ENCODE results near the gene ACOXL. TPM values are rescaled to one million over a fixed set of nuclear protein-coding genes. Genes with fewer than 3 reads are reported as not detected.

The ACOXL gene
- total RNA-seq, 1 donor from 2014 or later: 0.23 TPM

GRCh38 chr2:110838657-110839384 is 106.4 kb downstream of the ACOXL start:
- Histone ChIP-seq H3K79me2 (ENCODE audit: insufficient read depth, low read length) (no peaks in the 10 kb centered on the region), H2AFZ (ENCODE audit: low read depth, low read length) (no peak overlapping the region), H3K36me3 (ENCODE audit: insufficient read depth, low read length) (no peaks in the 10 kb centered on the region), H3K27me3 (ENCODE audit: insufficient read depth, low read length) (peaks cover 32% of the 10 kb centered on the region), H3K27ac (ENCODE audit: low read depth, low read length) (no peak overlapping the region), H3K4me1 (ENCODE audit: insufficient read depth, low read length) (no peaks in the 10 kb centered on the region), H3K4me2 (ENCODE audit: low read length) (no peak overlapping the region), H3K9ac (ENCODE audit: low read length) (no peak overlapping the region), H4K20me1 (ENCODE audit: insufficient read depth, low read length) (no peaks in the 10 kb centered on the region), H3K9me3 (ENCODE audit: insufficient read depth, low read depth, low read length) (no peaks in the 10 kb centered on the region), H3K4me3 (ENCODE audit: insufficient read depth, low read depth, low read length) (no peak overlapping the region)
- Mint-ChIP-seq H3K27me3 (ENCODE audit: low read depth, unreplicated experiment) (peaks cover 53% of the 10 kb centered on the region), H3K27ac (ENCODE audit: unreplicated experiment) (no peak overlapping the region), H3K9me3 (ENCODE audit: unreplicated experiment) (no peaks in the 10 kb centered on the region), H3K36me3 (ENCODE audit: low read depth, unreplicated experiment) (no peaks in the 10 kb centered on the region), H3K4me3 (ENCODE audit: unreplicated experiment) (no peak overlapping the region), H3K4me1 (ENCODE audit: low read depth, unreplicated experiment) (peaks cover 6% of the 10 kb centered on the region)
- TF ChIP-seq EZH2 (IDR thresholded peaks at IDR 0.05; ENCODE audit: insufficient read depth, low read length) (no peak), CTCF (IDR thresholded peaks at IDR 0.05; ENCODE audit: insufficient read depth, low read depth, low read length) (no peak)
- FAIRE-seq (no peak), DNase-seq (ENCODE audit: low read depth) (no peak)

- FAIRE-seq: no peak
- Histone ChIP-seq H4K20me1 (ENCODE audit: insufficient read depth, low read length) (no peaks in the 10 kb centered on the region), H2AFZ (ENCODE audit: low read depth, low read length) (no peak overlapping the region), H3K4me2 (ENCODE audit: low read length) (no peak overlapping the region), H3K9ac (ENCODE audit: low read length) (no peak overlapping the region), H3K9me3 (ENCODE audit: insufficient read depth, low read depth, low read length) (no peaks in the 10 kb centered on the region), H3K4me1 (ENCODE audit: insufficient read depth, low read length) (no peaks in the 10 kb centered on the region), H3K4me3 (ENCODE audit: insufficient read depth, low read depth, low read length) (no peak overlapping the region), H3K27ac (ENCODE audit: low read depth, low read length) (no peak overlapping the region), H3K79me2 (ENCODE audit: insufficient read depth, low read length) (no peaks in the 10 kb centered on the region), H3K27me3 (ENCODE audit: insufficient read depth, low read length) (peaks cover 25% of the 10 kb centered on the region), H3K36me3 (ENCODE audit: insufficient read depth, low read length) (no peaks in the 10 kb centered on the region)
- Mint-ChIP-seq H3K27ac (ENCODE audit: unreplicated experiment) (no peak overlapping the region), H3K36me3 (ENCODE audit: low read depth, unreplicated experiment) (no peaks in the 10 kb centered on the region), H3K4me3 (ENCODE audit: unreplicated experiment) (no peak overlapping the region), H3K4me1 (ENCODE audit: low read depth, unreplicated experiment) (peaks cover 11% of the 10 kb centered on the region), H3K27me3 (ENCODE audit: low read depth, unreplicated experiment) (peaks cover 39% of the 10 kb centered on the region), H3K9me3 (ENCODE audit: unreplicated experiment) (peaks cover 3% of the 10 kb centered on the region)
- no peak for TF ChIP-seq CTCF (IDR thresholded peaks at IDR 0.05; ENCODE audit: insufficient read depth, low read depth, low read length)
- TF ChIP-seq EZH2 (IDR thresholded peaks at IDR 0.05; ENCODE audit: insufficient read depth, low read length): no peak
- no peak for DNase-seq (ENCODE audit: low read depth)
Observed at GRCh38 chr2:110840508-110840907, 108.1 kb downstream of the ACOXL start.

GRCh38 chr2:110842048-110842447 is 109.7 kb downstream of the ACOXL start:
- peaks cover 4% of the 10 kb centered on the region for H3K9me3 Mint-ChIP-seq (ENCODE audit: unreplicated experiment)
- no peak overlapping the region for H3K4me3 ChIP-seq (ENCODE audit: insufficient read depth, low read depth, low read length)
- H3K4me1 ChIP-seq (ENCODE audit: insufficient read depth, low read length): no peaks in the 10 kb centered on the region

More at GRCh38 chr2:110842048-110842447, 109.7 kb downstream of the ACOXL start:
- peaks cover 27% of the 10 kb centered on the region for H3K27me3 Mint-ChIP-seq (ENCODE audit: low read depth, unreplicated experiment)
- H3K36me3 Mint-ChIP-seq (ENCODE audit: low read depth, unreplicated experiment): no peaks in the 10 kb centered on the region
- no peaks in the 10 kb centered on the region for H3K9me3 ChIP-seq (ENCODE audit: insufficient read depth, low read depth, low read length)
- H3K4me2 ChIP-seq (ENCODE audit: low read length): no peak overlapping the region
- TF ChIP-seq CTCF (IDR thresholded peaks at IDR 0.05; ENCODE audit: insufficient read depth, low read depth, low read length): no peak
- no peak for TF ChIP-seq EZH2 (IDR thresholded peaks at IDR 0.05; ENCODE audit: insufficient read depth, low read length)
- no peak overlapping the region for H3K9ac ChIP-seq (ENCODE audit: low read length)
- peaks cover 12% of the 10 kb centered on the region for H3K4me1 Mint-ChIP-seq (ENCODE audit: low read depth, unreplicated experiment)
- no peak overlapping the region for H3K4me3 Mint-ChIP-seq (ENCODE audit: unreplicated experiment)
- H3K79me2 ChIP-seq (ENCODE audit: insufficient read depth, low read length): no peaks in the 10 kb centered on the region
- H4K20me1 ChIP-seq (ENCODE audit: insufficient read depth, low read length): no peaks in the 10 kb centered on the region
- H3K27me3 ChIP-seq (ENCODE audit: insufficient read depth, low read length): peaks cover 31% of the 10 kb centered on the region
- no peak overlapping the region for H3K27ac Mint-ChIP-seq (ENCODE audit: unreplicated experiment)
- H2AFZ ChIP-seq (ENCODE audit: low read depth, low read length): no peak overlapping the region
- no peak overlapping the region for H3K27ac ChIP-seq (ENCODE audit: low read depth, low read length)
- FAIRE-seq (no peak), DNase-seq (ENCODE audit: low read depth) (no peak)
- H3K36me3 ChIP-seq (ENCODE audit: insufficient read depth, low read length): no peaks in the 10 kb centered on the region

Data from astrocyte (in vitro differentiated cells and primary cell).